GM18517 (cell line): ENCODE results near the gene MYH7B.

Experiments used
- ATAC-seq: cut with Tn5 transposase; IDR thresholded peaks from one replicate; pipeline ENCODE4 v1.9.1; 2021; ENCODE audit warnings: mild to moderate bottlenecking, moderate library complexity; ENCODE audit not compliant: unreplicated experiment

MYH7B gene

GRCh38 chr20:34974246-34974645 is 18.6 kb downstream of the MYH7B start:
- ATAC-seq = no peak

- ATAC-seq = no peak
Measured at GRCh38 chr20:34976286-34976685, 20.6 kb downstream of the MYH7B start.

GRCh38 chr20:34977365-34978091 is 21.9 kb downstream of the MYH7B start:
- ATAC-seq = no peak

GRCh38 chr20:34978092-34978744 is 22.6 kb downstream of the MYH7B start:
- no peak for ATAC-seq

- no peak for ATAC-seq
Measured at GRCh38 chr20:34979366-34980153, 23.9 kb downstream of the MYH7B start.

GRCh38 chr20:34980543-34981233 is 25.0 kb downstream of the MYH7B start:
- no peak for ATAC-seq

- no peak for ATAC-seq
Measured at GRCh38 chr20:34982270-34983088, 26.8 kb downstream of the MYH7B start.

- no peak for ATAC-seq
Measured at GRCh38 chr20:34983089-34983820, 27.6 kb downstream of the MYH7B start.

GRCh38 chr20:34983995-34984735 is 28.5 kb downstream of the MYH7B start:
- no peak for ATAC-seq

GRCh38 chr20:34984756-34985261 is 29.1 kb downstream of the MYH7B start:
- no peak for ATAC-seq

- ATAC-seq = no peak
Measured at GRCh38 chr20:34985461-34986310, 30.0 kb downstream of the MYH7B start.

- ATAC-seq = no peak
Measured at GRCh38 chr20:34986311-34987287, 30.9 kb downstream of the MYH7B start.

GRCh38 chr20:34987288-34988190 is 31.9 kb downstream of the MYH7B start:
- ATAC-seq = no peak

GRCh38 chr20:34988191-34988540 is 32.5 kb downstream of the MYH7B start:
- no peak for ATAC-seq

- ATAC-seq = no peak
Measured at GRCh38 chr20:34989118-34989517, 33.5 kb downstream of the MYH7B start.

GRCh38 chr20:34989670-34990069 is 34.0 kb downstream of the MYH7B start:
- no peak for ATAC-seq
